ENCODE data around the gene XXYLT1.

DNA sequence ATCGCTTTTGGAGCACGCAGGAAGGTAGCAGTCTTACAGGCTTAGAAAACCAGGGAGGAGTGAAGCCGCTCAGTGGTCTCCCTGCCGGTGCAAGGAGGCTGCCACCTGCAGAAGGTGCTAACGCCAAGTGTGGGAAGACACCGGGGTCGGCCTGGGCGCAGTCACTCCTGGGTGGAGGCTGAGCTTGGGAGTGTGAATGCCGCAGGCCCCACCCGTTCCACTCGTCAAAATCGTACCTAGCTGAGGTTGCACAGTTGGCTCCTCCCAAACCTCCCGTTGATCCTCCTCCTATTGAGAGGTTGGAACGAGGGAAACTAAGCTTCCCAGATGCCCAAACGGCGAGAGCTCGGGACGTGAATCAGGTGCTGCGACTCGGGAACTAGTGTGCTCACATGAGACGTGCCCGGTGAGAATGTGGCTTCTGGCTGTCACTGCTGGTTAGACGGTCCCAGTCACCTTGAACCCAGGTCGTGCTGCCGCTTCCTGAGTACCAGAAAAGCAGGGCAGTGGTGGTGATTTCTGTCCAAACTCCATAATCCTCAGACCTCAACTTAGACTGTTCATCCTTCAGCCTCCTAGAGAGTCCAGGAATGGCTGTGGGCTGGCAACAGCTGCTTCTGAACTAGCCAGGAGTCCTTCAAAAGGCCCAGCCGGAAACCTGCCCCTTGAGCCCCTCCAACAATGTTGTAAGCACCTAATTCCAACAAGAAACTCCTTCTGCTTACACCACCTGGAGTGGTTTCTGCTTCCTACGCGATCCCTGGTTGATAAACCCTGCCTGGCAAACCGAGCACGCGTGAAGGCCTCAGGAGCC lies 156.0 kb downstream of the XXYLT1 start:
- TF ChIP-seq POLR2A (IDR thresholded peaks at IDR 0.05), result no peak
- TF ChIP-seq, protein P1, sequence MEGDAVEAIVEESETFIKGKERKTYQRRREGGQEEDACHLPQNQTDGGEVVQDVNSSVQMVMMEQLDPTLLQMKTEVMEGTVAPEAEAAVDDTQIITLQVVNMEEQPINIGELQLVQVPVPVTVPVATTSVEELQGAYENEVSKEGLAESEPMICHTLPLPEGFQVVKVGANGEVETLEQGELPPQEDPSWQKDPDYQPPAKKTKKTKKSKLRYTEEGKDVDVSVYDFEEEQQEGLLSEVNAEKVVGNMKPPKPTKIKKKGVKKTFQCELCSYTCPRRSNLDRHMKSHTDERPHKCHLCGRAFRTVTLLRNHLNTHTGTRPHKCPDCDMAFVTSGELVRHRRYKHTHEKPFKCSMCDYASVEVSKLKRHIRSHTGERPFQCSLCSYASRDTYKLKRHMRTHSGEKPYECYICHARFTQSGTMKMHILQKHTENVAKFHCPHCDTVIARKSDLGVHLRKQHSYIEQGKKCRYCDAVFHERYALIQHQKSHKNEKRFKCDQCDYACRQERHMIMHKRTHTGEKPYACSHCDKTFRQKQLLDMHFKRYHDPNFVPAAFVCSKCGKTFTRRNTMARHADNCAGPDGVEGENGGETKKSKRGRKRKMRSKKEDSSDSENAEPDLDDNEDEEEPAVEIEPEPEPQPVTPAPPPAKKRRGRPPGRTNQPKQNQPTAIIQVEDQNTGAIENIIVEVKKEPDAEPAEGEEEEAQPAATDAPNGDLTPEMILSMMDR (IDR thresholded peaks at IDR 0.05), result no peak

Data from right lobe of liver (tissue), 4 donors.